Activated CD4-positive, alpha-beta T cell treated with anti-CD3 and anti-CD28 coated beads for 24 hours (primary cell): ENCODE results near the gene TYSND1.
A peak's percentile ranks its signal among the peaks of the same experiment; 100 is the strongest.
"Not testable (repeated sequence)": the region's sequence is repeated elsewhere in the genome, so short reads cannot be mapped to it uniquely, and the experiment has no call there.

Source experiments
- DNase-seq, 2 donors: peaks; one replicate each; pipeline ENCODE4 v3.0.0-alpha.2; 2020; ENCODE audit warnings: low read depth in 2 of 2

Gene TYSND1

DNA sequence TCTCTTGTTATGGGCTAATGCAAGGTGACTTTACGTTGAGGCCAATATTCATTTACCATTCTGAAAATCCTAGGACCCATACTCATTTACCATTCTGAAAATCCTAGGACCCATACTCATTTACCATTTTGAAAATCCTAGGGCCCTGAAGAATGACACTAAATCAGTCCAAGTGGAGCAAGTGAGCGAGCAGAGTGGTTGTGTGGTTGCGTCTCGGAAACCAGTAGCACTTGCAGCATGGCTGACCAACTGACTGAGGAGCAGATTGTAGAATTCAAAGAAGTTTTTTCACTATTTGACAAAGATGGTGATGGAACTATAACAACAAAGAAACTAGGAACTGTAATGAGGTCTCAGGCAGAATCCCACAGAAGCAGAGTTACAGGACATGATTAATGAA, 16.9 kb upstream of the TYSND1 start:
- no peak for DNase-seq

DNA sequence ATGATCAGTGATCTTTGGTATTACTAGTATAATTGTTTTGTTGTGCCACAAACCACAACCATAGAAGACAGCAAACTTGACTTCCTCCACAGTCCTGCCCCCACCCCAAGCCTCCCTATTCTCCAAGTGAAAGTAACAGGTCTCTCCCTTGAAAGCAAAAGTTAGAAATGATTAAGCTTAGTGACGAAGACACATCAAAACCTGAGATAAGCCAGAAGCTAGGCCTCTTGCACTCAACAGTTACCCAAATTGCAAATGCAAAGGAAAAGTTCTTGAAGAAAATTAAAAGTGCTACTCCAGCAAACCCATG, 16.3 kb upstream of the TYSND1 start:
- DNase-seq: peak in 1 of 2 donors; percentile 46

DNA sequence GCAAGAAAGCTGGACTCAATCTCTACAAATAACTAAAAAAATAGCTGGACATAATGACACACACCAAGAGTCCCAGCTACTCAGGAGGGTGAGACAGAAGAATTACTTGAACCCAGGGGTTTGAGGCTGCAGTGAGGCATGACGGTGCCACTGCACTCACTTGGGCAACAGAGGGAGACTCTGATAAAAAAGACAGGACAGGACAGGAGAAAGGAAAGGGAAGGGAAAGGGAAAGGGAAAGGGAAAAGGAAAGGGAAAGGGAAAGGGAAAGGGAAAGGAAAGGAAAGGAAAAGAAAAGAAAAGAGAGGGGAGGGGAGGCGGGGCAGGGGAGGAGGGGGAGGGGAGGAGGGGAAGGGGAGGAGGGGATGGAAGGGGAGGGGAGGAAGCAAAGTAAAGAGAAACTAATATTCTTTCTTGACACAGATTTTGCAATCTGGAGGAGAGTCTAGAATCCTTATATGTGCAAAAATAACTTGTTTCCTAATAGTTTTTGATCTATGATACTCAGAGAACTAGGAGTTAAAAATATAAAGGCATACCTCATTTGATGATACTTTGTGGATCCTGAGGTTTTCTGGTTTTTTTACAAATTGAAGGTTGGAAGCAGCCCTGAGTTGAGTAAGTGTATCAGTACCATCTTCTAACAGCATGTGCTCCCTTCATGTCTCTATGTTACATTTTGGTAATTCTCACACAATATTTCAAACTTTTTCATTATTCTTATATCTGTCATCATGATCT, 15.8 kb upstream of the TYSND1 start:
- DNase-seq: no peak

DNA sequence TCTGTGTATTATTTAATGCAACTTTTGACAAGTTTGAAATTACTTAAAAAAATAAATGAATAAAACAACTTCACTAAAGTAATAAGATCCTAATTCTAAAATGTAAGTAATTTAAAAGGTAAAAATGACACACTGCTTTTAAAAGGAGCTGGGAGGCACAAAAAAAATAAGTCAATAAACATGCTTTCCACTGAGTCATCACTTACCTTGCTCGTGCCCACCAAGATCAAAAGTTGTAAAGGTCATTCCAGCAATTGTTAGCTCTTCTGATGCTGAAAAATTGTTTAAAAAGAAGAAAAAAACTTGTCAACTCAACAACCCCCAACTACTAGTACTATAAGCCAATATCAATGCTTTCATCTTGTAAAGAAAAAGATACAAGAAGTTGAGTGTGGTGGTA, 14.3 kb upstream of the TYSND1 start:
- DNase-seq: no peak

DNA sequence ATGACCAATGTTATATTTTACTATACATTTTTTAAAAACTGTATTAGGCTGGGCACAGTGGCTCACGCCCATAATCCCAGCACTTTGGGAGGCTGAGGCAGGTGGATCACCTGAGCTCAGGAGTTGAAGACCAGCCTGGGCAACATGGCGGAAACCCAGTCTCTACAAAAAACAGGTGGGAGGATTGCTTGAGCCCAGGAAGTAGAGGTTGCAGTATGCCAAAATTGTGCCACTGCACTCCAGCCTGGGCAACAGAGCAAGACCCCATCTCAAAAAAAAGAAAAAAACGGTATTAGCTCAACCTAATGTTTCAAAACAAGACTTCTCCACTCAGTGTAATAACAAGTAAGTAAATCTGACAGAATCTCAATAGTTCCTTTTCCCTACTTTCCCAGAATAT, 12.9 kb upstream of the TYSND1 start:
- DNase-seq: not testable (repeated sequence)

DNA sequence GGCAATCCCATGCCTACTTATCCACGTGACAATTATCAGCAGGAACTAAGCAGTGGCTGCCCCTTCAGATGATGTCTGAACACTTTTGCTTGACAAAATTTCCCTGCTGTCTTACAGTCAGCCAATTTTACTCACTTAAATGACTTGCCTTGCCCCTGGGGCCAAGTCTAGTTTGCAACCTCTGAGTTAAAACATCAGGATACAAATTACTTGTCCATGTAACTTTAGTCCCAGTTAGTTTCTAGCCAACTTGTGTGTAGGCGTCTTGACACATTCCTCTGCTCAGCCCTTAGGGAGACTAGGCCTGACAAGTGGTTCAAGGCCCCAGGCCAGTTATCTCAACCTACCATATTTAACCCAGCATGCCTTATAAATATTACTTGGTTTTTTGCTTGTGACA, 11.6 kb upstream of the TYSND1 start:
- DNase-seq: no peak

DNA sequence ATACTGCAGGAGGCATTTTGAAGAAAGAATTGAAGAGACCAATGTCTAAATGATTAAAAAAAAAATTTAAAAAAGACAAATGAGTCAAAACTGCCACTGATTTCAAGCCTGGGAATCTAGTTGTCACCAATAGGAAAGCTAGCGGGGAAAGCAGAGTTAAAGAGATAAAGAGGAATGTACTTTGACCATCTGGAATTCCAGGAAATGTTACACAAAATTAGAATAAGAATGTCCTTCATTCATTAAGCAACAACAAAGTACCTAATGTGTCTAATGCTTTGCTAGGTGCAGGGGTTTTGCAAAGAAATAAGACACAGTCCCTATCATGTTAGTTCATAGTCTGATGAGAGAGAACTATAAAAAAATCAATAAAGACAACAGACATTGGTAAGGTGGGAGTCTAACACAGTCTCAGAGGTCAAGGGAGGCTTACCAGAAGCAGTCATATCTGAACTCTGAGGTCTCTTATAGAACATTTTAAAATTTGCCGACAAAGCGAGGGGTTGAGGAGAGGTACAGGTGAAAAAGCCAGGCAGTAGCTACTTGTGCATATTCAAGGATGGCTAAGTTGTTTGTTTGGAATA, 8.8 kb upstream of the TYSND1 start:
- DNase-seq: no peak

DNA sequence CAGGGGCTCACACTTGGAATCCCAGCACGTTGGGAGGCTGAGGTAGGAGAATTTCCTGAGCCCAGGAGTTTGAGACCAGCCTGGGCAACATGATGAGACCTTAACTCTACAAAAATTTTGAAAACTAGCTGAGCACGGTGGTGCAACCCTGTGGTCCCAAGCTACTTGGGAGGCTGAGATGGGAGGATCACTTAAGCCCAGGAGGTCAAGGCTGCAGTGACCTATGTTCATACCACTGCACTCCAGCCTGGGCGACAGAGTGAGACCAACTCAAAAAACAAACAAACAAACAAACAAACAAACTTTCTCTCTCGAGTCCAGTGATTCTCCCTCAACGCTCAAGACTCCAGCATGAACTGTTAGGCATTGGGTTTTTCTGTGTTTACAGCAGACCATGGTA, 2.0 kb upstream of the TYSND1 start:
- DNase-seq: no peak

DNA sequence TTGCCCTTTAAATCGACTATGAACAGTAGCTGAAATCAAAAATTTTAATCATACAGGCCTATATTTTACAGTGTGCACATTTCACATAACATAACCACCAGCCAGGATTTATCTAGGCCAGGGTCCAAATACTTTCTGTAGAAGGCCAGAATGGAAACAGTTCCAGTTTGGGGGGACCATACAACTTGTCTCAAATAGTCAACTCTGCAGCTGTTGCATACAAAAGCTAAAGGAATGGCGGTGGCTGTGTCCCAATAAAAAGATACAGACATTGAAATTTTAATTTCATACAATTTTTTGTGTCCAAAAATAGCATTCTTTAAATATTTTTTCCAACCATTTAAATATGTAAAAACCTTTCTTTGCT, 742 bp upstream of the TYSND1 start:
- DNase-seq: no peak

DNA sequence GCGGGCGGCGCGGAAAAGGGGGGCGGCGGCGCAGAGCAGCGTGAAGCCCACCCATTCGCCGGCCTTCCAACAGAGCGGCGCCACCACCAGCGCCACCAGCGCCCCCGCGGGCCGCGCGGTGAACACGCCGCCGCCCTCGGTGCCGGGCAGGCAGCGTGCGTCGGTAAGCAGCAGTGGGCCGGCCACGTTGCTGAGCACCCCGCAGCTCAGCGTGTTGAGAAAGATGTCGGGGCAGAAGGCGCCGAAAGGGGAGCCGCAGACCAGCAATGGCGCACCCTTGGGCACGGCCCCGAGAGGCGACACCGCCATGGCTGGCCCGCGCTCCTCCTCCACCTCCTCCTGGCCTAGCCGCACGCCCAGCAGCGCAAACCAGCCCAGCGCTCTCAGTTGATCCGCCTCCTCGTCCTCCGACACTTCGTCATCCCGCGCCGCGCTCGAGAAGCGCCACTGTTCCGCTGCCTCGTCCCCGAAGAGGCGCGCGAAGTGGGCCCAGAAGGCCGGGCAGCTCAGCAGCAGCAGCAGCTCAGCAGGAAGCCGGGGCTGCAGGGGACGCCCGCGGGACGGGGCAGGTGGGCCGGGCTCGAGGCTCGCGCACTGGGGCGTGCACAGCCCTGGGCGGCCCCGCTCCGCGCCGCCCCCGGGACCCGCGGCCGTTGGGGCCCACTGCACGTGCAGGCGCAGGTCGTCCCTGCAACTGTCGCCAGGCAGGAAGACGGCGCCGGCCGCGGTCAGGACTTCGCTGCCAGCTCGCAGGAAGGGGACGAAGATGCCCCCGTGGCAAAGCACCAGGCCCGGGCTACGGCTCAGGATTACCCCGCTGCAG, 623 bp downstream of the TYSND1 start:
- DNase-seq: peak; percentile 39 to 48

DNA sequence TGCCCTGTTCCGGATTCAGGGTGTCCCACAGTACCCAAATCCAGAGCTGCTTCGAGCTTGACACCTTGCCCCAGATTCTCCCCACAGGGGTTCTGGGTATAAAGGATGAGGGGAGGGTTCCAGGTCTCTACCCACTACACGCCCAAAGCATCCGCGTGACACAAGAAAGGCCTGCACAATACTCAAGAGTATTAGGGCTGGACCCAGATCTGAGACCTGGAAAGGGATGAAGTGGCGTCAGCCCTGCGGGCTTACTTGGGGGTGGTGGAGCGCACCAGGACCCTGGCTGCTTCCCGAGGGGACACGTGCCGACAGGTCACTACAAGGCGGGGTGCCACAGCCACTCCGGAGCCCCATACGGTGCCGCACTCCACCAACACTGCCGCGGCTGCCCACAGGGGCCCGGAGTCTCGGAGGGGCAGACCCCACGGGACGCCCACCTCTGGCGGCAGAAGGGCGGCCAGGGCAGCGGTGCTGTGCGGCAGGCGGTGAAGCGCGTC, 1.3 kb downstream of the TYSND1 start:
- no peak for DNase-seq

DNA sequence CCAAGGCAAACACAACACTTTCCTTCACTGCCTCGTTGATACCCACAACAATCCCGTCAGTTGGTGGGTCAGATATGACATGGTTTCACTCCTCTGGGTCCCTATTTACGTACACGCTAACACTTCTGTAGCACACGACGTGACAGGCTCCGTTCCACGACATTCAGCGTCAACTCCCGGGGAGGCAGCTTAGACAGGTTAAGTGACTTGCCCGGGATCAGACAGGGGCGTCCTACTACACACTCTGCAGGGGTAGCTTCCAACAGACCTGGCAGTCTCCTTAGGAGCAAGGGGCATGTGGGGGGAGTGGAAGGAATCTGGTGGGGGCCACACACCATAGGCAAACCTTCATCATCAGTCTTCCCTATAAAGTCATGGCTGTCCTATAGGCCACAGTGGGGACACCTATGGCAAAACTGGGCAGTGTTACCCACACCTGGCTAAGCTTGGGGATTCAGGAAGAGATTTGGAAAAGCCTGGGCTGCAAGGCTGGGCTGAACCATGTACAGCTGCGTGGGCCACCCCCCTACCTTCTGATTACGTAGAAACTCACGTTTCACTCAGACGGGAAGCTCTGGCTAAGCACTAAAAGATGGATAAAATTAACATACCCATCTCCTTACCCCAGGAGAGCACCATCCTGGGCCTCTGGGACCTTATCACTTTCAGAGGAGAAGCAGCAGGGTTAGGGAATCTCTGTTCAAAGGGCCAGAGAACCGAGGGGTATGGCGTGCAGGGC, 2.0 kb downstream of the TYSND1 start:
- DNase-seq: no peak

DNA sequence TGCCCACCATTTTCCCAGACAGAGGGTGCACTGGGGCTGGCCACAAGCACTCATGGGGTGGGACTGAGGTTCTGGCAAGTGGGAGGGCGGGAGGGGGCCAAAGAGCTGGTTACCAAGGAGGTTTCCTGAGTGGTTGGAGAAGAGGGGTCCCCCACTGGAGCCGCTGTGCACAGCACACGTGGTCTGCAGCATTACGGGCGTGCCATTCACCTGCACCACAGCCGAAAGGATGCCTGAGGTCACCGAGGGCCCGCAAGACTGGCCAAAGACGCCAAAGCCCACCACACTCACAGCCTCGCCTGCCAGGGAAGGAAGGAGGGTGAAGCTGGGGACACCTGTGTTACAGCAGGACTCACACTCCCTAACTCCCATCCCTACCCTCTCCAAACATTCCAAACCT, 3.9 kb downstream of the TYSND1 start:
- no peak for DNase-seq

DNA sequence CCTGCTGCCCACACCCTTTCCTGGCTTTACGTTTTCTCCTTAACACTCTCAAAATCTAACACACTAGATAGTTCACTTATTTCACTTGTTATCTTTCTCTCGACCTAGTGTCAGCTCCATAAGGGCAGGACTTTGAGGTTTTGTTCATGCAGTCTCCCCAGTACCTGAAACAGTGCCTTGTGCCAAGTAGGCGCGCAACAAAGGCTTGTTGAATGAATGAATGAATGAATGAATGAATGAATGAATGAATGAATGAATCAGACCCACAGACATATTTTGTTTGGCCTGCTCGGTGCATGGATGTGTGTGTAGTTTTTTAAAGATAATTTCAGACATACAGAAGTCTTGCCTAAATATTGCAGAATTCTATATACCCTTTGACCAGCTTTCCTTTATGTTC, 6.2 kb downstream of the TYSND1 start:
- DNase-seq: no peak

DNA sequence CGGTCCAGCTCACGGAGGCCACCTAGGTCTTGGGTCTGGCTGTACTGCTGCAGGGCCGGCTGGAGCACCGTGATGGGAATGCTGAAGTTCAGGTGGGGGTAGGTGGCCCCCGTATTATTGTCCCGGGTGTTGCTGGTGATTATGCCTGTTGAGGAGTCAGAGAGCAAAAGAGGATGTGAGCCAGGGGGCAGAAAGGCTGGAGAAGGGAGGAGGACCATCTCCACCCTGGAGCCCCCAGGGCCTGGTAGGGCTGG, 6.6 kb downstream of the TYSND1 start:
- no peak for DNase-seq

DNA sequence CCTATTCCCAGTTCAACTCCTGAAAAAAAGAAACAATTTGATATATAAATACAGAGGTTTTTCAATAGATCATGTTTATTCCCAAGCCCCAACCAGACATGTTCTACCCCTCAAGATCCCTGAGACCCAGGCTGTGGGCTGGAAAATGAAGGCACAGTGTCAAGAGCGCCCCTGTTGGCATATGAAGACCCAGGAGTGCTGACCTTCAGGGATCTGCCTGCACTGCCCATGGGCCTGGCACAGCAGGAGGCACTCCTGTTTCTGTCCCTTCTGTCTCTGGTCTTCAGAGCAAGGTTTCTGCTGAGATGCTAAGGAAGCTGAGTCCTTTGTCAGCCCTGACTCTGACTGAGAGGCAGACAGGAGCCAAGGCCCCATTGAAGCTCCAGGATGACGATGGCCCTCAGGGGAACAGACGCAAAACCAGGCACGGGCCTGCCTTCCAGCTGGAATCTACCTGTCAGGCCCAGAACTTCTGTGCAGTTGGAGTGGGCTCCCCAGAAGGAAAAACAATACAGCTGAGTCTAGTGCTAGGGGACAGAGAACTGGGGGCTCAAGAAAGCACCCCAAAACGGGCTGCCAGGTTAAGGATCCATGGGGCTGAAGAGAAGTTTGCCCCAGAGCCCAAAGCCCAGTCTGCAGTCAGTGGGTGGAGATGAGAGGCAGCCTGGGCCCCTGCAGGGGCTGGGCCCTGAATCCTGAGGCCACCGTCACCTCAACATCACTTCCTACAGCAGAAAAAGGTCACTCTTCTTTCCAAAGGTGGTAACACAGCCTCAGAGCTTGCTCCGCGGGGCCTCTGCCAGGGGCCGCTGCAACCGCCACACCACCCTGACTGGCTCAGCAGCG, 7.1 kb downstream of the TYSND1 start:
- DNase-seq: no peak

DNA sequence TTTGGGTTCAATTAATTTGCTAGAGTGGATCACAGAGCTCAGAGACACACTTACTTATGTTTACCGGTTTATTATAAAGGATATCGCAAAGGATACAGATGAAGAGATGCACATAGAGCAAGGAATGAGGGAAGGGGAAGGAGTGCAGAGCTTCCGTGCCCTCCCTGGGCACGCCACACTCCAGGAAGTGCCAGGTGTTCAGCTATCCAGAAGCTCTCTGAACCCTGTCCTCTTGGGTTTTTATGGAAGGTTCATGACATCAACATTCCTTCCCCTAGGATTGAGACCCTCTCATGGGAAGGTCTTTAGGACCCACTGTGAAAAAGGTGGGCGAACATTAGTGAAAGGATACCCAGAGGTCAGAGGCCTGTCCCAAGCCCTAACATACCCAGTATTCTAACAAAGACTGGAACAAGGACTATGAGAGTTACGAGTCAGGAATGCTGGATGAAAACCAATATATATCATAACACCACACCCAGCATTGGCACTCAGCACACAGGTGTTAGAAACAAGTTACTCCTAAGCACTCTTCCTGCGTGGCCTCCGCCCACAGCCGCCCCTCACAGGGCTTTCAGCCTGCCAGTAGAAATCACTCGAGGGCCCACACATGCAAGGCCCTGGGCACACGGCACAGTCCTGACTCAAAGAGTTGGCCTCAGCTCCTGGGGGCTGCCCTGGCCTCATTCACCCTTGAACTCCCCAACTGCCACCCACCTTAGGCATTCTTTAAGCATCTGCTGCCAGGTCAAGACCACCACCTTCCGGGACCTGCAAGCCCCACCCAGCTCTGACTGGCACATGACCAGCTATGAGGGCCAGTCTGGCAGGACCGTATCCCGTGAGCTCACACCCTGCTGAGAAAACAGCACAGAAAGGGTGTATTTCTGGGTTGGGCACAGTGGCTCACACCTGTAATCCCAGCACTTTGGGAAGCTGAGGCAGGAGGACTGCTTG, 8.3 kb downstream of the TYSND1 start:
- DNase-seq: no peak

DNA sequence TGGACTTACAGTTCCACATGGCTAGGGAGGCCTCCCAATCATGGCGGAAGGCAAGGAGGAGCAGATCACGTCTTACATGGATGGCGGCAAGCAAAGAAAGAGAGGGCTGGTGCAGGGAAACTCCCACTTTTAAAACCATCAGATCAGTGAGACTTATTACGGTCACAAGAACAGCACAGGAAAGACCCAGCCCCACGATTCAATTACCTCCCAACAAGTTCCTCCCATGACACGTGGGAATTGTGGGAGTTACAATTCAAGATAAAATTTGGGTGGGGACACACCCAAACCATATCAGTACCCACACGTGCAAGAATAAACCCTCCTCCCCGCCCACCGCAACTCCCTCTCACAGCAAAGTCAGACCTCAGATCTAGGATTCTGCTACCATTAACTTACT, 9.4 kb downstream of the TYSND1 start:
- DNase-seq: no peak

DNA sequence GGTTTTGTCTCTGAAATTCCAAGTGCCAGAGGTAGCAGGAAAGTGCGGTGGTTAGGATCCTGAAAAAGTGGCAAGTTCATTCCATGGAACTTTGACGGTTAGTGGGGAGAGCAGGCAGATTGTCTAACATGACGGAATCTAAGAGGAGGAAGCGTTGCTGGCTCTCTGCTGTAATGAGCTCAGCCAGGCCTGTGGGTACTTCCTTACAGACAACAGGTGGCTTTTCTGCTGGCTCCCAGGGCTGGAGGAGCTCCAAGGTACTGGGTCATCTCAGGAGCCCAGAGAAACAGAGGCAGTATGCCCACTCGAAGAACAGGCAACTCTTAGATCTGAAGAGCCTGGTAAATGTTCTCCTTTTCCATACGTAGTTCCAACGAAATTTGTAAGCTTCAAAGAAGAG, 10.8 kb downstream of the TYSND1 start:
- no peak for DNase-seq

DNA sequence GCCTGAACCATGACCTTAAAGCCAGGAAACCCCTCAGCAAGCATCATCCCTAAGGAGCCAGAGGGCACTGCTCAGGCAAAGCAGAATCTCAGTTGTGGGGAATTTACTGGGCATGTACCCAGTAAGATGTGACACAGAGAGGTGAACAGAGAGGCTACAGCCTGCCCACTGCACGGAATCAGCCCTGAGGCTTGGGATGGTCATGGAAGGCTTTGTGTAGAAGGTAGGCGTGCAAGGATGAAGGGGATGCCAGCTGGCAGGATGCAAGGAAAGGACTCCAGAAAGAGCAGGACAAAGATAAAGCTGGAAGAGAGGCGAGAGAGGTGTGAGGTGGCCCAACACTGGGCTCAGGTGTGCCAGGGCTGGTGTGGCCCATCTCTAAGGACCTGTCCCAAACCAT, 11.5 kb downstream of the TYSND1 start:
- no peak for DNase-seq
